Hepatic stellate cell (primary cell): Measurements from ENCODE around the gene AATF.
A peak's percentile ranks its signal among the peaks of the same experiment; 100 is the strongest.

Experiments
- DNase-seq: peaks from one replicate; pipeline ENCODE4 v3.0.0; 2011; ENCODE audit warnings: low spot score

AATF gene

GRCh38 chr17:36983618-36984017 is 34.9 kb downstream of the AATF start:
- DNase-seq = no peak

- no peak for DNase-seq
These were observed 40.4 kb downstream of the AATF start for GRCh38 chr17:36989173-36989572.

DNA sequence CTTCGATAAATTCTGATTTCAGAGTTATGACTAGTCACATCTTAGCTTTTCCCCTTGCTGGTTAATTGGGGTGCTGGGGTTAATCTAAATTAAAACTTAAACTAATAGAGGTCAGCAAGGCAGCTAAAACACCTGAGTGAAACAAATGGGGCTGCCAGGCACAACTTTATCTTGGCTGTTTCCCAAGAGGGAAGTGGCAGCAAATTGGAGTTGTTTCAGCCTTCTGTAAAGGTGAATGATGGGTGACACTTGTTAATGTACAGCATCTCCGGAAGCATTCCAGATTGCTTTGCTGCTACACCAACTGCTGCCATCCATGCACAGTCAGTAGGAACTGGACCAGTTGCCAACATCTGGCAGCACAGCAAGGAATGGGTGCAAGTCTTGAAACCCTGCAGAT is 43.9 kb downstream of the AATF start:
- no peak for DNase-seq

- no peak for DNase-seq
These were observed 44.5 kb downstream of the AATF start for GRCh38 chr17:36993227-36993626.

DNA sequence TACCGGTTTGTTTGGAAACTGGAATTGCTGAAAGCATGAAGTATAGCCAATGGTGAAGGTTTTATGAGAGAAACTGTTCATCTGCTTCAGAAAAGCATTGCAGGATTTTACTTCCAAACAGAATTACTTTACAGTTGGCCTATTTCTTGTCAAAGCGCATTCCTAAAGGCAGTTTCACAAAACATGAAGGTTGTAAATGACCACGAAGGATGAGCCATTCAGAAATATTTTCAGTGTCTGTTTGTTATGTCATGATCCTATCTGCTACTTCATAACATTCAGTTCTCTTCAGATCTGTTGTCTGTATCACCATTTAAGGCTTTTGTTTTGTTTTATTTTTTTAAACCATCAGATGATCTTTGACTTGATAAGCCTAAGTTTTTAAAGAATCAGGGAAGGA is 45.7 kb downstream of the AATF start:
- no peak for DNase-seq

DNA sequence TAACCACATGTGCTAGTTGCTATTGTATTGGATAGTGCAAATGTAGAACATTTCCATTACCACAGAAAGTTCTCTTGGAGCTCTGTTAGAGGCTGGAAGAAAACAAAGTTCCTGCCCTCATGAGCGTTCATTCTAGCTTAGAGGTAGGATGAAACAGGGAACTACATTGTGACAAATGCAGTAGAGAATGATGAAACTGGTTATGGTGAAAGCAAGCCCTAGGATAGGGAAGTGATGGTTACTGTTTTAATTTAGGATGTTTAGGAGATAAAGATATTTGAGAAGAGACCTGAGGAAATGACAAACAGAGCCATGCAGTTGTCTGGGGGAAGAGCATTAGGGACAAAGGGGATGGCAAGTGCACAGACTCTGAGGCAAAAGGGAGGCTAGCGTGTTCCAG is 50.7 kb downstream of the AATF start:
- DNase-seq = no peak

GRCh38 chr17:37016780-37017179 is 68.0 kb downstream of the AATF start:
- no peak for DNase-seq

GRCh38 chr17:37017404-37017803 is 68.7 kb downstream of the AATF start:
- DNase-seq = no peak

- no peak for DNase-seq
These were observed 70.5 kb downstream of the AATF start for GRCh38 chr17:37019117-37019740.

- DNase-seq = no peak
These were observed 71.0 kb downstream of the AATF start for GRCh38 chr17:37019741-37020129.

GRCh38 chr17:37024181-37024637 is 75.5 kb downstream of the AATF start:
- no peak for DNase-seq

DNA sequence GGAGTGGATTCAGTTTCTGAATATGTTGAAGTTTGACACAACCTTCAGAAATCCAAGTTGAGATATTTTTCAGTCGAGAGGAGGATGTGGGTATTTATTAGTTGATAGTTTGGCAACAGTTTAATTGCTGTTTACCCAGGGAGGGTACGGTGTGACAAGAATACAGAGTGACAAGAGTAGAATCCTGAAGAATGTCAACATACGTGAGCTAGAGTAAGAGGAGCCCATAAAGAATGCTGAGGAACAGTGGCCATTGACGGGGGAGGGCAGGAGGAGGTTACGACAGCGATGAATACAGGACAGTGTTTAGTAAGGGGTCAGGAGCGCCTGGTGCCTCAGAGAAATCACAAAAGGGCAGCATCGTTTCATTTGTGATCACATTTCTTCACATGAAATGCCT is 76.5 kb downstream of the AATF start:
- DNase-seq = no peak

GRCh38 chr17:37025847-37026530 is 77.2 kb downstream of the AATF start:
- no peak for DNase-seq

GRCh38 chr17:37026531-37026869 is 77.7 kb downstream of the AATF start:
- no peak for DNase-seq

DNA sequence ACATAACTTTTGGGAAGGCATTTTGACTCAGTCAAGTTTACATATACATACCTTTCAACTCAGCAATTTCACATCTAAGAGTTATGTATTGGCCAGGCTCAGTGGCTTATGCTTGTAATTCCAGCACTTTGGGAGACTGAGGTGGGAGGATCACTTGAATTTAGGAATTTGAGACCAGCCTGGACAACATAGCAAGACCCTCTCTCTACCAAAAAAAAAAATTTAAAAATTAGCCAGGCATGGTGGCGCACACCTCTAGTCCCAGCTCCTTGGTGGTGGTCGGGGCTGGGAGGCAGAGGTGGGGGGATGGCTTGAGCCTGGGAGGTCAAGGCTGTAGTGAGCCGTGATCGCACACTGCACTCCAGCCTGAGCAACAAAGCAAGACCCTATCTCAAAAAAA is 79.3 kb downstream of the AATF start:
- DNase-seq = no peak

GRCh38 chr17:37031493-37032083 is 82.8 kb downstream of the AATF start:
- DNase-seq = no peak

DNA sequence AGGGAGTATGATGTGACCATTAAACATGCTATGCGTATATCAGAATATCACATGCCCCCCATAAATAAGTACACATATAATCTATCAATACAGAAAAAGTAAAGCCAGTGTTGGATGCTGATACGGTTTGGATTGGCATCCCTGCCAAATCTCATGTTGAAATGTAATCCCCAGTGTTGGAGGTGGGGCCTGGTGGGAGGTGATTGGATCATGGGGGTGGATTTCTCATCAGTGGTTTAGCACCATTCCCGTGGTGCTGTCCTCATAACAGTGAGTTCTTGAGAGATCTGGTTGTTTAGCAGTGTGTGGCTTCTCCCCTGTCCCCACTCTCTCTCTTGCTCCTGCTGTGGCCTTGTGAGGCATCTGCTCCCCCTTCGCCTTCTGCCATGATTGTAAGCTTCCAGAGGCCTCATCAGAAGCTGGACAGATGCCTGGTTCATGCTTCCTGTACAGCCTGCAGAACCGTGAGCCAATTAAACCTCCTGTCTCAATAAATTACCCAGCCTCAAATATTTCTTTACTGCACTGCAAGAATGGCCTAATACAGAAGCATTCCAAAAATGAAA is 88.9 kb downstream of the AATF start:
- no peak for DNase-seq

GRCh38 chr17:37039269-37039668 is 90.5 kb downstream of the AATF start:
- no peak for DNase-seq

DNA sequence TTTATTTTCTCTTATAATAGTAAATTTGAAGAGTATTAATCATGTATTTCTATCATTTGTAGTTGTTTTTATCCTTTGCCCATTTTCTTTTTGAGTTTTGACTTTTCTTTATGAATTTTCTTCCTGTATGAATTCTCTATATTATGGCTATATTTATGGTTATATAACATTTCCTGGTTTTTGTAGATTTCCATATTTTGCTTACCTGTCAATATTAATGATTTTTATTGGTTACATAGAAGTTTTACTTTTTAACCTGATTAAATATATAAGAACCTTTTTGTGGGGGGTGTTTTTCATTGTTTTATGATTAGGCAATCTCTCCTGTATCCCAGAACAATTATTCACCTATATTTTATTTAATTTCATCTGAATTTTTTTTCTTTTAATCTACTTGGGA is 93.2 kb downstream of the AATF start:
- no peak for DNase-seq

DNA sequence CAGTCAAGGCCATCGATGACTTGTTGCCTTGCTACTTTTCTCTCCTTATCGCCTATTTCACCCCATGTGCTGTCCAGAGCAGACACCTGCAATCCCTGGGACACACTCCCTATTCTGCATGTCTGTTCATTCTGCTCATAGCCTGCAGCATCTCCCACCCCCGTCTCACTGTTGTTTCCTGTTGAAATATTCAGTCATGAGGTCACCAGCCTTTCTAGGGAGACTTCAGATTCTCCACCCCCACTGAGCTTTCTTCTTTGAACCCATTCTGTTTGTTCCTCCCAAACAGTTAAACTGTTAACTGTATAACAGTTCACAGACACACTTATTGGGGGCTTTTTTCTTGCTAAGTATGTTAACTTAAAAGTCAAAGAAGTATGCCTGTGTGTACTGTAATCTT is 94.4 kb downstream of the AATF start:
- DNase-seq = no peak

- no peak for DNase-seq
These were observed 96.7 kb downstream of the AATF start for GRCh38 chr17:37045351-37045922.

- DNase-seq = peak; percentile 74
These were observed 98.9 kb downstream of the AATF start for GRCh38 chr17:37047631-37048104.

DNA sequence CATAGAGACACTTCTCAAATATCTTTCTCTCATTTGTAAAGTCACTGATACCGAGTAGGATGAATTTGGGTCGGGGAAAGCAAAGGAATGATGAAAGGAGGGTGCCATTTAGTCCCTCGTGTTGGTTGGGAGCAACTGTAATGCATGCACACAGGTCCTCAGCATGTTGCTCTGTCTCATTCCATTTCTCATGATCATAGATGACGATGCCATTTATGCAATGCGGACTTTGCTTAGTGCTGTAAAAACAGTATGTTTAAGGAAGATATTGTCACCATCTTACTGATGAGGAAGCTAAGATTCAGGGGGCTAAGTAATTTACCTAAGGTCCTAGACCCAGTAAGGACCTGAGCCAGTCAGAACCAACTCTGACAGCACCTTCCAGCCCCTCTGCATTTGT is 100.1 kb downstream of the AATF start:
- no peak for DNase-seq
